HG03097 (cell line): ENCODE data around the gene SLC35F1.

Experiments used
- ATAC-seq: cut with Tn5 transposase; IDR thresholded peaks from one replicate; pipeline ENCODE4 v1.9.1; 2021; ENCODE audit not compliant: unreplicated experiment, low FRiP score

Gene SLC35F1

GRCh38 chr6:118335325-118335816, 428.3 kb downstream of the SLC35F1 start:
- no peak for ATAC-seq

GRCh38 chr6:118344014-118344670, 437.1 kb downstream of the SLC35F1 start:
- no peak for ATAC-seq

- no peak for ATAC-seq
Observed at GRCh38 chr6:118350881-118351430, 443.9 kb downstream of the SLC35F1 start.

- ATAC-seq = no peak
Observed at GRCh38 chr6:118353564-118353963, 446.5 kb downstream of the SLC35F1 start.

GRCh38 chr6:118354641-118355040, 447.6 kb downstream of the SLC35F1 start:
- peak; percentile 94 for ATAC-seq

- ATAC-seq = no peak
Observed at GRCh38 chr6:118356054-118356453, 449.0 kb downstream of the SLC35F1 start.

- ATAC-seq = no peak
Observed at GRCh38 chr6:118356686-118357085, 449.6 kb downstream of the SLC35F1 start.
